GM12878 (cell line): ENCODE measurements around the gene DNAH5.

ENCODE experiments used
- POLR2A ChIP-seq: IDR thresholded peaks from 2 replicates; pipeline ENCODE4 v1.6.1; 2011; ENCODE audit warnings: low read depth, mild to moderate bottlenecking, low read length
- TAF1 ChIP-seq: IDR thresholded peaks from 2 replicates; pipeline ENCODE4 v1.6.1; 2011; ENCODE audit warnings: mild to moderate bottlenecking, low read depth, low read length, borderline replicate concordance
- TBL1XR1 ChIP-seq: IDR thresholded peaks from 2 replicates; pipeline ENCODE4 v1.6.1; 2012; ENCODE audit warnings: low read depth, low read length, improper control_type of control experiment
- TF ChIP-seq, protein P1 (sequence below), 3 experiments: IDR thresholded peaks in 2 of 3; conservative IDR thresholded peaks in 1 of 3; 2 replicates each; pipeline ENCODE4 v1.5.1; 2011; ENCODE audit warnings: low read depth in 3 of 3, low read length in 3 of 3, mild to moderate bottlenecking in 3 of 3, control low read depth in 2 of 3, moderate library complexity in 2 of 3, inconsistent platforms in 1 of 3, mixed read lengths in 1 of 3; ENCODE audit not compliant: control insufficient read depth in 2 of 3, insufficient read depth in 1 of 3; ENCODE audit errors: extremely low read depth in 1 of 3

DNA sequence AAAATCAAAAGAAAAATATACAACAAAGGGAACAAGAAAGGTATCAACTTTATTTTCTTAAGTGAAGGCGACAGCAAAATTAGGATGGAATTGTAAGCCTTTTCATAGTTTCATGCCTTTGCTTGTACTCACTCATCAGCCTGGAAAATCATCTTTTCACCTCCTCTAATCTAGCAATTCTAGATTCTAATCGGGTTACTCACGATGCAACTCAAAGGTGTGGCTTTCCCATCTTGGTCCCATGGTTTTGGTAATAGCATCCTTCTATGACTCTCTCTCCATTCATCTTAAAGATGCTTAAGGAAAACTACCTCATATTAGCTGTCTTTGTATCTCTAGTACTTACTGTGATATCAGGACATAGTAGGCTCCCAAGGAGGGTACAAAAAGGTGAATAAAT, 30.5 kb downstream of the DNAH5 start:
- TF ChIP-seq TBL1XR1 (no peak), TAF1 (no peak), POLR2A (no peak)
- TF ChIP-seq, protein P1, sequence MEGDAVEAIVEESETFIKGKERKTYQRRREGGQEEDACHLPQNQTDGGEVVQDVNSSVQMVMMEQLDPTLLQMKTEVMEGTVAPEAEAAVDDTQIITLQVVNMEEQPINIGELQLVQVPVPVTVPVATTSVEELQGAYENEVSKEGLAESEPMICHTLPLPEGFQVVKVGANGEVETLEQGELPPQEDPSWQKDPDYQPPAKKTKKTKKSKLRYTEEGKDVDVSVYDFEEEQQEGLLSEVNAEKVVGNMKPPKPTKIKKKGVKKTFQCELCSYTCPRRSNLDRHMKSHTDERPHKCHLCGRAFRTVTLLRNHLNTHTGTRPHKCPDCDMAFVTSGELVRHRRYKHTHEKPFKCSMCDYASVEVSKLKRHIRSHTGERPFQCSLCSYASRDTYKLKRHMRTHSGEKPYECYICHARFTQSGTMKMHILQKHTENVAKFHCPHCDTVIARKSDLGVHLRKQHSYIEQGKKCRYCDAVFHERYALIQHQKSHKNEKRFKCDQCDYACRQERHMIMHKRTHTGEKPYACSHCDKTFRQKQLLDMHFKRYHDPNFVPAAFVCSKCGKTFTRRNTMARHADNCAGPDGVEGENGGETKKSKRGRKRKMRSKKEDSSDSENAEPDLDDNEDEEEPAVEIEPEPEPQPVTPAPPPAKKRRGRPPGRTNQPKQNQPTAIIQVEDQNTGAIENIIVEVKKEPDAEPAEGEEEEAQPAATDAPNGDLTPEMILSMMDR (IDR thresholded peaks at IDR 0.05 in 2 of 3, conservative IDR thresholded peaks at IDR 0.05 in 1 of 3; ENCODE audit: control insufficient read depth in 2 of 3, extremely low read depth in 1 of 3, insufficient read depth in 1 of 3, low read depth in 3 of 3, low read length in 3 of 3) = no peak
